Measurements from ENCODE around the gene GPS1. TPM values are rescaled to one million over a fixed set of nuclear protein-coding genes. Genes with fewer than 3 reads are reported as not detected.
A peak's percentile ranks its signal among the peaks of the same experiment; 100 is the strongest.

GPS1 gene
- total and polyA plus RNA-seq, 9 of the 15 experiments (the other 6 are each of a cell fraction or from before 2014, with no cell fraction given) = 3.1 to 167 (median 69.9) TPM

- peak in 1 of 2 experiments; percentile 70 for TF ChIP-seq AFF1 (IDR thresholded peaks at IDR 0.05; ENCODE audit: low read depth in 1 of 2, partially characterized antibody in 2 of 2)
- peak; percentile 74 for TF ChIP-seq HNRNPLL (IDR thresholded peaks at IDR 0.05; ENCODE audit: low read depth, low read length, poor library complexity, severe bottlenecking)
- TF ChIP-seq E2F1 (CRISPR knock-in tag; IDR thresholded peaks at IDR 0.05) = peak; percentile 78; the same call in 1 of the 2 replicates
- no peak for TF ChIP-seq TFAM (CRISPR knock-in tag; conservative IDR thresholded peaks at IDR 0.05)
- TF ChIP-seq YBX1 (IDR thresholded peaks at IDR 0.05) = no peak
- no peak for TF ChIP-seq MITF (IDR thresholded peaks at IDR 0.05)
- TF ChIP-seq PML (IDR thresholded peaks at IDR 0.05; ENCODE audit: low read length) = no peak
- TF ChIP-seq ZNF79 (CRISPR knock-in tag; IDR thresholded peaks at IDR 0.05; ENCODE audit: low read depth) = no peak
- TF ChIP-seq MTF1 (CRISPR knock-in tag; IDR thresholded peaks at IDR 0.05; ENCODE audit: borderline replicate concordance) = no peak
- peak; percentile 93 for TF ChIP-seq HCFC1 (IDR thresholded peaks at IDR 0.05; ENCODE audit: low read depth, low read length)
- TF ChIP-seq RBM34 (IDR thresholded peaks at IDR 0.05; ENCODE audit: borderline replicate concordance, insufficient read depth, low read length) = no peak
- TF ChIP-seq CEBPZ (IDR thresholded peaks at IDR 0.05; ENCODE audit: borderline replicate concordance, low read depth, low read length) = peak; percentile 68; the same call in 1 of the 2 replicates
- TF ChIP-seq TAF15 (IDR thresholded peaks at IDR 0.05; ENCODE audit: low read depth, low read length) = no peak
- TF ChIP-seq CHD2 (IDR thresholded peaks at IDR 0.05; ENCODE audit: low read depth, low read length) = peak; percentile 83
- TF ChIP-seq NR2C2 (CRISPR knock-in tag; IDR thresholded peaks at IDR 0.05) = no peak
- peak; percentile 83 for TF ChIP-seq NR2C2 (tag; IDR thresholded peaks at IDR 0.05)
- peak; percentile 60 for TF ChIP-seq GABPA (tag; conservative IDR thresholded peaks at IDR 0.05; ENCODE audit: low read depth)
- peak; percentile 95 for TF ChIP-seq ASH1L (IDR thresholded peaks at IDR 0.05; ENCODE audit: borderline replicate concordance, low read depth, partially characterized antibody)
- no peak for TF ChIP-seq LEF1 (IDR thresholded peaks at IDR 0.05)
Measured at GRCh38 chr17:82022981-82023446, 28.7 kb upstream of the GPS1 start, which contains the start of gene LRRC45 (continued).

Data from K562 (cell line).